ENCODE results near the gene MYOM3. TPM values are rescaled to one million over a fixed set of nuclear protein-coding genes. Genes with fewer than 3 reads are reported as not detected.

The MYOM3 gene
- total and polyA plus RNA-seq, 4 experiments from 2014 or later: not detected

- H3K4me3 Mint-ChIP-seq: no peak overlapping the region
- intact Hi-C loops (cut with micrococcal nuclease): no loop called here
- ChIA-PET CTCF (ENCODE audit: partially characterized antibody) (no interaction called here), POLR2A (ENCODE audit: partially characterized antibody) (no interaction called here)
- H3K4me1 Mint-ChIP-seq: peaks cover 3 to 7% (median 5%) of the 10 kb centered on the region in 4 donors
- Histone ChIP-seq H3K36me3 (ENCODE audit: insufficient read depth, low read length) (no peaks in the 10 kb centered on the region), H3K9me3 (ENCODE audit: control insufficient read depth in 1 of 2, low read length in 2 of 2) (no peaks in the 10 kb centered on the region), H3K4me3 (ENCODE audit: low read length in 2 of 2) (no peak overlapping the region), H3K27me3 (ENCODE audit: insufficient read depth, low read length) (no peaks in the 10 kb centered on the region), H3K27ac (ENCODE audit: low read depth, low read length) (no peak overlapping the region), H3K4me1 (ENCODE audit: insufficient read depth, low read length) (peaks cover 3% of the 10 kb centered on the region)
- DNase-seq: no peak
- H3K36me3 Mint-ChIP-seq: no peaks in the 10 kb centered on the region
- peak overlapping the region in 1 of 7 donors; percentile 25 for H3K27ac Mint-ChIP-seq
- peaks cover 0 to 4% of the 10 kb centered on the region in 2 donors for H3K27me3 Mint-ChIP-seq
- no peaks in the 10 kb centered on the region for H3K9me3 Mint-ChIP-seq
Observed at GRCh38 chr1:24107462-24108138, 4.3 kb downstream of the MYOM3 start.

- no peak for DNase-seq
- no peak overlapping the region for H3K4me3 Mint-ChIP-seq
- Histone ChIP-seq H3K27ac (ENCODE audit: low read depth, low read length) (no peak overlapping the region), H3K4me1 (ENCODE audit: insufficient read depth, low read length) (no peaks in the 10 kb centered on the region), H3K9me3 (ENCODE audit: control insufficient read depth in 1 of 2, low read length in 2 of 2) (no peaks in the 10 kb centered on the region), H3K36me3 (ENCODE audit: insufficient read depth, low read length) (no peaks in the 10 kb centered on the region), H3K4me3 (ENCODE audit: low read length in 2 of 2) (no peak overlapping the region), H3K27me3 (ENCODE audit: insufficient read depth, low read length) (no peaks in the 10 kb centered on the region)
- intact Hi-C loops (cut with micrococcal nuclease): no loop called here
- POLR2A ChIA-PET (ENCODE audit: partially characterized antibody): no interaction called here
- no peaks in the 10 kb centered on the region for H3K9me3 Mint-ChIP-seq
- no peak overlapping the region for H3K27ac Mint-ChIP-seq
- CTCF ChIA-PET (ENCODE audit: partially characterized antibody): no interaction called here
- no peaks in the 10 kb centered on the region for H3K4me1 Mint-ChIP-seq
- H3K27me3 Mint-ChIP-seq: no peaks in the 10 kb centered on the region
- no peaks in the 10 kb centered on the region for H3K36me3 Mint-ChIP-seq
Observed at GRCh38 chr1:24105368-24106160, 6.4 kb downstream of the MYOM3 start.

- Mint-ChIP-seq H3K36me3 (no peaks in the 10 kb centered on the region), H3K4me1 (no peaks in the 10 kb centered on the region), H3K27me3 (no peaks in the 10 kb centered on the region), H3K4me3 (no peak overlapping the region), H3K9me3 (no peaks in the 10 kb centered on the region), H3K27ac (no peak overlapping the region)
- Histone ChIP-seq H3K27ac (ENCODE audit: low read depth, low read length) (no peak overlapping the region), H3K27me3 (ENCODE audit: insufficient read depth, low read length) (no peaks in the 10 kb centered on the region), H3K4me1 (ENCODE audit: insufficient read depth, low read length) (no peaks in the 10 kb centered on the region), H3K36me3 (ENCODE audit: insufficient read depth, low read length) (no peaks in the 10 kb centered on the region), H3K9me3 (ENCODE audit: control insufficient read depth in 1 of 2, low read length in 2 of 2) (no peaks in the 10 kb centered on the region), H3K4me3 (ENCODE audit: low read length in 2 of 2) (no peak overlapping the region)
- POLR2A ChIA-PET (ENCODE audit: partially characterized antibody): no interaction called here
- DNase-seq: no peak
- CTCF ChIA-PET (ENCODE audit: partially characterized antibody): no interaction called here
- intact Hi-C loops (cut with micrococcal nuclease): no loop called here
Observed at GRCh38 chr1:24104854-24105253, 7.1 kb downstream of the MYOM3 start.

GRCh38 chr1:24103879-24104278 is 8.1 kb downstream of the MYOM3 start:
- Mint-ChIP-seq H3K36me3 (no peaks in the 10 kb centered on the region), H3K27me3 (no peaks in the 10 kb centered on the region), H3K9me3 (no peaks in the 10 kb centered on the region), H3K4me3 (no peak overlapping the region), H3K4me1 (no peaks in the 10 kb centered on the region), H3K27ac (no peak overlapping the region)
- ChIA-PET POLR2A (ENCODE audit: partially characterized antibody) (no interaction called here), CTCF (ENCODE audit: partially characterized antibody) (no interaction called here)
- H3K27ac ChIP-seq (ENCODE audit: low read depth, low read length): no peak overlapping the region
- no peaks in the 10 kb centered on the region for H3K9me3 ChIP-seq (ENCODE audit: control insufficient read depth in 1 of 2, low read length in 2 of 2)
- no peaks in the 10 kb centered on the region for H3K27me3 ChIP-seq (ENCODE audit: insufficient read depth, low read length)
- no peaks in the 10 kb centered on the region for H3K36me3 ChIP-seq (ENCODE audit: insufficient read depth, low read length)
- H3K4me3 ChIP-seq (ENCODE audit: low read length in 2 of 2): no peak overlapping the region
- no peaks in the 10 kb centered on the region for H3K4me1 ChIP-seq (ENCODE audit: insufficient read depth, low read length)
- no peak for DNase-seq
- intact Hi-C loops (cut with micrococcal nuclease): no loop called here

- ChIA-PET POLR2A (ENCODE audit: partially characterized antibody) (no interaction called here), CTCF (ENCODE audit: partially characterized antibody) (no interaction called here)
- no peak overlapping the region for H3K4me3 Mint-ChIP-seq
- intact Hi-C loops (cut with micrococcal nuclease): no loop called here
- Histone ChIP-seq H3K4me1 (ENCODE audit: insufficient read depth, low read length) (no peaks in the 10 kb centered on the region), H3K27me3 (ENCODE audit: insufficient read depth, low read length) (no peaks in the 10 kb centered on the region), H3K27ac (ENCODE audit: low read depth, low read length) (no peak overlapping the region), H3K4me3 (ENCODE audit: low read length in 2 of 2) (no peak overlapping the region), H3K9me3 (ENCODE audit: control insufficient read depth in 1 of 2, low read length in 2 of 2) (no peaks in the 10 kb centered on the region), H3K36me3 (ENCODE audit: insufficient read depth, low read length) (no peaks in the 10 kb centered on the region)
- no peak overlapping the region for H3K27ac Mint-ChIP-seq
- DNase-seq: no peak
- H3K27me3 Mint-ChIP-seq: no peaks in the 10 kb centered on the region
- H3K9me3 Mint-ChIP-seq: no peaks in the 10 kb centered on the region
- H3K36me3 Mint-ChIP-seq: no peaks in the 10 kb centered on the region
- no peaks in the 10 kb centered on the region for H3K4me1 Mint-ChIP-seq
Observed at GRCh38 chr1:24103408-24103807, 8.5 kb downstream of the MYOM3 start.

- H3K4me3 ChIP-seq (ENCODE audit: low read length in 2 of 2): no peak overlapping the region
- no peaks in the 10 kb centered on the region for H3K36me3 Mint-ChIP-seq
- DNase-seq: no peak
- H3K27ac Mint-ChIP-seq: no peak overlapping the region
- no peaks in the 10 kb centered on the region for H3K4me1 Mint-ChIP-seq
- no peaks in the 10 kb centered on the region for H3K27me3 ChIP-seq (ENCODE audit: insufficient read depth, low read length)
- ChIA-PET CTCF (ENCODE audit: partially characterized antibody) (no interaction called here), POLR2A (ENCODE audit: partially characterized antibody) (no interaction called here)
- no peaks in the 10 kb centered on the region for H3K9me3 Mint-ChIP-seq
- no peaks in the 10 kb centered on the region for H3K9me3 ChIP-seq (ENCODE audit: control insufficient read depth in 1 of 2, low read length in 2 of 2)
- no peak overlapping the region for H3K27ac ChIP-seq (ENCODE audit: low read depth, low read length)
- H3K4me1 ChIP-seq (ENCODE audit: insufficient read depth, low read length): no peaks in the 10 kb centered on the region
- no peak overlapping the region for H3K4me3 Mint-ChIP-seq
- H3K27me3 Mint-ChIP-seq: no peaks in the 10 kb centered on the region
- intact Hi-C loops (cut with micrococcal nuclease): no loop called here
- H3K36me3 ChIP-seq (ENCODE audit: insufficient read depth, low read length): no peaks in the 10 kb centered on the region
Observed at GRCh38 chr1:24102961-24103360, 9.0 kb downstream of the MYOM3 start.

GRCh38 chr1:24101796-24102586 is 9.9 kb downstream of the MYOM3 start:
- Histone ChIP-seq H3K4me1 (ENCODE audit: insufficient read depth, low read length) (no peaks in the 10 kb centered on the region), H3K27ac (ENCODE audit: low read depth, low read length) (no peak overlapping the region), H3K4me3 (ENCODE audit: low read length in 2 of 2) (no peak overlapping the region), H3K36me3 (ENCODE audit: insufficient read depth, low read length) (no peaks in the 10 kb centered on the region), H3K27me3 (ENCODE audit: insufficient read depth, low read length) (no peaks in the 10 kb centered on the region), H3K9me3 (ENCODE audit: control insufficient read depth in 1 of 2, low read length in 2 of 2) (no peaks in the 10 kb centered on the region)
- no peak for DNase-seq
- no peaks in the 10 kb centered on the region for H3K4me1 Mint-ChIP-seq
- H3K27me3 Mint-ChIP-seq: no peaks in the 10 kb centered on the region
- intact Hi-C loops (cut with micrococcal nuclease): no loop called here
- peak overlapping the region in 2 of 7 donors; percentile 23 to 31 for H3K27ac Mint-ChIP-seq
- H3K36me3 Mint-ChIP-seq: no peaks in the 10 kb centered on the region
- no peak overlapping the region for H3K4me3 Mint-ChIP-seq
- ChIA-PET CTCF (ENCODE audit: partially characterized antibody) (no interaction called here), POLR2A (ENCODE audit: partially characterized antibody) (no interaction called here)
- H3K9me3 Mint-ChIP-seq: no peaks in the 10 kb centered on the region

Data from CD4-positive, alpha-beta memory T cell (primary cell).